GM12878 (cell line): ENCODE data around the gene NQO1. TPM values are rescaled to one million over a fixed set of nuclear protein-coding genes. Genes with fewer than 3 reads are reported as not detected.

Experiments used
- ATAC-seq: fragments of 200-7000 bp; cut with Tn5 transposase; 3 replicates; pipeline ENCODE4 v1.9.1; 2020; ENCODE audit warnings: mild to moderate bottlenecking, moderate library complexity
- BruUV-seq: library from RNA; stranded (reverse); fragments of 400-500 nt; replicated peaks from 2 replicates; lab custom pipeline; 2021; lab: Mats Ljungman, UMichigan
- CTCF ChIA-PET: fragments of 300-600 bp; sonication (Branson Sonifier 250); formaldehyde crosslinking; extraction: SDS; loops from one replicate; lab custom pipeline; 2021; ENCODE audit warnings: inconsistent platforms; lab: Yijun Ruan, JAX
- POLR2A ChIA-PET: fragments of 350-600 bp; formaldehyde crosslinking; extraction: SDS; loops from one replicate; lab custom pipeline; 2021; ENCODE audit warnings: inconsistent platforms; lab: Charles Lee
- RAD21 ChIA-PET: fragments of 300-600 bp; sonication (Branson Sonifier 250); formaldehyde crosslinking; loops from one replicate; lab custom pipeline; 2023; ENCODE audit warnings: antibody characterized with exemption; ENCODE audit not compliant: unreplicated experiment; lab: Charles Lee
- SMC1A ChIA-PET: fragments of 300-600 bp; sonication (Branson Sonifier 250); formaldehyde crosslinking; loops from one replicate; lab custom pipeline; 2023; ENCODE audit not compliant: unreplicated experiment, uncharacterized antibody; lab: Charles Lee
- DNase-seq: peaks from one replicate; pipeline ENCODE4 v3.0.0-alpha.2; 2011; ENCODE audit warnings: low read depth, low spot score
- FAIRE-seq: peaks from 3 replicates; lab custom pipeline; 2011; peaks lifted over from hg19 to GRCh38; lab: Jason Lieb, UNC
- H2AFZ ChIP-seq: 2 replicates; pipeline ENCODE4 v1.6.0; 2011; ENCODE audit warnings: low read depth, low read length, control low read depth; ENCODE audit not compliant: control insufficient read depth
- H3K27ac ChIP-seq: 2 replicates; pipeline ENCODE4 v1.5.1; 2011; ENCODE audit warnings: control low read depth; ENCODE audit not compliant: control insufficient read depth, insufficient read depth
- H3K27me3 ChIP-seq, 2 experiments: replicated peaks in 1 of 2; 2 replicates each; pipeline versions ENCODE4 v1.6.0 to v1.6.1; 2011; ENCODE audit warnings: low read length in 1 of 2; ENCODE audit not compliant: control insufficient read depth in 2 of 2, insufficient read depth in 2 of 2
- H3K36me3 ChIP-seq, 2 experiments: 2 replicates each; pipeline ENCODE4 v1.5.1; 2011; ENCODE audit warnings: low read length in 1 of 2; ENCODE audit not compliant: control insufficient read depth in 2 of 2, insufficient read depth in 2 of 2
- H3K4me1 ChIP-seq: 2 replicates; pipeline ENCODE4 v1.6.1; 2011; ENCODE audit warnings: mild to moderate bottlenecking, low read length, moderate library complexity, mixed read lengths; ENCODE audit not compliant: control insufficient read depth, insufficient read depth
- H3K4me2 ChIP-seq: 2 replicates; pipeline ENCODE4 v1.6.0; 2011; ENCODE audit warnings: control low read depth; ENCODE audit not compliant: control insufficient read depth, insufficient read depth
- H3K4me3 ChIP-seq: fragments of 200-600 bp; sonication (generic); 2 replicates; pipeline ENCODE4 v1.5.1; 2016
- H3K79me2 ChIP-seq: 2 replicates; pipeline ENCODE4 v1.6.0; 2011; ENCODE audit warnings: low read length; ENCODE audit not compliant: control insufficient read depth, insufficient read depth
- H3K9ac ChIP-seq: 2 replicates; pipeline ENCODE4 v1.8.0; 2011; ENCODE audit warnings: low read length, control low read depth, mixed read lengths; ENCODE audit not compliant: control insufficient read depth, insufficient read depth
- H3K9me3 ChIP-seq: replicated peaks from 3 replicates; pipeline ENCODE4 v1.5.1; 2011; ENCODE audit warnings: mild to moderate bottlenecking, low read length; ENCODE audit not compliant: control insufficient read depth, insufficient read depth
- H4K20me1 ChIP-seq: 2 replicates; pipeline ENCODE4 v1.6.0; 2011; ENCODE audit not compliant: control insufficient read depth, insufficient read depth
- ATF7 ChIP-seq: fragments of 450-650 bp; IDR thresholded peaks from 2 replicates; pipeline ENCODE4 v1.6.1; 2016; ENCODE audit warnings: low read depth, mild to moderate bottlenecking
- BACH1 ChIP-seq: fragments of 450-650 bp; IDR thresholded peaks from 2 replicates; pipeline ENCODE4 v1.6.1; 2017; ENCODE audit warnings: mild to moderate bottlenecking, borderline replicate concordance
- HDAC2 ChIP-seq: fragments of 200-600 bp; sonication (generic); IDR thresholded peaks from 2 replicates; pipeline ENCODE4 v1.6.1; 2017
- JUND ChIP-seq: IDR thresholded peaks from 2 replicates; pipeline ENCODE4 v1.6.1; 2012; ENCODE audit warnings: low read depth, mild to moderate bottlenecking, low read length, improper control_type of control experiment, moderate library complexity
- RUNX3 ChIP-seq: IDR thresholded peaks from 2 replicates; pipeline ENCODE4 v1.6.1; 2012; ENCODE audit warnings: low read length, inconsistent platforms
- SIN3A ChIP-seq: IDR thresholded peaks from 2 replicates; pipeline ENCODE4 v1.6.1; 2012; ENCODE audit warnings: low read depth, low read length, improper control_type of control experiment
- SP1 ChIP-seq: IDR thresholded peaks from one replicate; pipeline ENCODE4 v1.6.1; 2011; ENCODE audit warnings: low read depth, low read length
- SPI1 ChIP-seq: IDR thresholded peaks from 2 replicates; pipeline ENCODE4 v1.6.1; 2011; ENCODE audit warnings: low read depth, mild to moderate bottlenecking, low read length, moderate library complexity, borderline replicate concordance; ENCODE audit not compliant: insufficient read depth
- TCF7 ChIP-seq: IDR thresholded peaks from 2 replicates; pipeline ENCODE4 v1.6.1; 2014; ENCODE audit warnings: antibody characterized with exemption, borderline replicate concordance
- WRNIP1 ChIP-seq: IDR thresholded peaks from 2 replicates; pipeline ENCODE4 v1.6.1; 2011; ENCODE audit warnings: low read depth, low read length, improper control_type of control experiment, borderline replicate concordance
- ZNF207 ChIP-seq: fragments of 450-650 bp; IDR thresholded peaks from 2 replicates; pipeline ENCODE4 v1.6.1; 2014; ENCODE audit warnings: antibody characterized with exemption, mild to moderate bottlenecking, borderline replicate concordance
- ZNF622 ChIP-seq: fragments of 450-650 bp; IDR thresholded peaks from 2 replicates; pipeline ENCODE4 v1.6.1; 2017; ENCODE audit warnings: mild to moderate bottlenecking, inconsistent platforms
- ZSCAN29 ChIP-seq: fragments of 450-650 bp; IDR thresholded peaks from 2 replicates; pipeline ENCODE4 v1.6.1; 2017; ENCODE audit warnings: mild to moderate bottlenecking, moderate library complexity
- WGBS: methylation state at CpG from one replicate; pipeline ENCODE4 v1.1.6; 2016; ENCODE audit warnings: low lambda C conversion rate; ENCODE audit not compliant: insufficient replicate concordance, insufficient coverage; ENCODE audit errors: missing lambda C conversion rate; 5-methylcytosine and 5-hydroxymethylcytosine counted together
- in situ Hi-C: fragments of 300-500 bp; cut with MboI; formaldehyde crosslinking; loops from 9 replicates; pipeline ENCODE4 v1.14.3; 2018; ENCODE audit warnings: mixed read lengths
- intact Hi-C: fragments of 100-400 bp; cut with micrococcal nuclease; formaldehyde crosslinking; loops from one replicate; pipeline ENCODE4 v1.14.2; 2022; ENCODE audit not compliant: unreplicated experiment
- polyA plus RNA-seq, 11 experiments: library from polyadenylated mRNA; depleted of rRNA in 4 of 11; unstranded in 6 of 11; stranded (reverse) in 5 of 11; fragments of >200 nt; fragmentation: Nextera tagmentation in 4 of 11; fragmentation: Illumina TruSeq in 1 of 11; extraction: Ambion mirVana in 4 of 11; extraction: Trizol in 1 of 11; gene quantifications; 1 replicate in 1 of 11; 2 replicates in 10 of 11; pipeline versions ENCODE4 v1.2.1 to v1.2.3, GENCODE V29; 2011 to 2016; ENCODE audit warnings: inconsistent platforms in 2 of 11, missing spikeins in 2 of 11, low read depth in 1 of 11
- total RNA-seq, 4 experiments: library from RNA; depleted of rRNA in 3 of 4; stranded (reverse); fragments of >200 nt in 3 of 4; fragmentation: Illumina TruSeq in 1 of 4; extraction: Trizol in 1 of 4; gene quantifications; 2 replicates each; pipeline versions ENCODE4 v1.2.1 to v1.2.3, GENCODE V29; 2013 to 2021
- TF ChIP-seq, protein P1 (sequence below): fragments of 450-650 bp; formaldehyde crosslinking; IDR thresholded peaks from 2 replicates; pipeline ENCODE4 v1.4.0; 2020; ENCODE audit warnings: mild to moderate bottlenecking, moderate library complexity
- TF ChIP-seq, protein P2 (sequence below): fragments of 150-350 bp; IDR thresholded peaks from 2 replicates; pipeline ENCODE4 v1.6.1; 2014; ENCODE audit warnings: mild to moderate bottlenecking, low read depth, low read length
- TF ChIP-seq, protein P3 (sequence below): IDR thresholded peaks from 2 replicates; pipeline ENCODE4 v1.6.1; 2011; ENCODE audit warnings: mild to moderate bottlenecking, low read depth, low read length, moderate library complexity; ENCODE audit not compliant: insufficient replicate concordance

NQO1 gene
- total and polyA plus RNA-seq, 10 of the 15 experiments (the other 5 are each of a cell fraction or from before 2014, with no cell fraction given): 24.6 to 84.9 (median 34.6) TPM

DNA sequence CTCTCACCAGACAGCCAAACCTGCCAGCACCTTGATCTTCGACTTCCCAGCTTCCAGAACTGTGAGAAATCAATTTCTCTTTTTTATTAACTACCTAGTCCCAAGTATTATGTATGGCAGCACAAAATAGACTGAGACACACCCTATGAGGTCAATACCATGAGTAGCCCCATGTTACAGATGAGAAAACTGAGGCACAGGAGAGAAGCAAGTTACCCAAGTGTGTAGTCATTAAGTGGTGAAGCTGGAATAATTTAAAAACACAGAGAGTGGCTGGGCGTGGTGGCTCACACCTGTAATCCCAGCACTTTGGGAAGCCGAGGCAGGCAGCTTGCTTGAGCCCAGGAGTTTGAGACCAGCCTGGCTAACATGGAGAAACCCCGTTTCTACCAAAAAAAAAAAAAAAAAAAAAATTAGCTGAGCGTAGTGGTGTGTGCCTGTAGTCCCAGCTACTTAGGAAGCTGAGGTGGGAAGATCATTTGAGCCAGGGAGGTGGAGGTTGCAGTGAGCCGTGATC lies 4.9 kb downstream of the NQO1 start:
- RAD21 ChIA-PET: interaction anchor here (0.6 to 1.6 kb wide), 2 partner anchors 33 to 325 kb away, joined by 3 read pairs; partner anchors contain the start of gene NOB1
- in situ Hi-C loops (no loop called here), intact Hi-C loops (no loop called here)
- Histone ChIP-seq H3K9ac (no peak overlapping the region), H4K20me1 (no peaks in the 10 kb centered on the region), H3K79me2 (peaks cover 6% of the 10 kb centered on the region), H3K9me3 (no peaks in the 10 kb centered on the region; the same call in 2 of the 3 replicates), H3K4me3 (no peak overlapping the region), H2AFZ (no peak overlapping the region), H3K27me3 (no peaks in the 10 kb centered on the region), H3K4me1 (no peaks in the 10 kb centered on the region; the same call in none of the 2 replicates), H3K27ac (no peak overlapping the region), H3K4me2 (no peak overlapping the region), H3K36me3 (no peaks in the 10 kb centered on the region)
- CTCF ChIA-PET: interaction anchor here (1.7 to 8.2 kb wide), 3 partner anchors 11 to 33 kb away, joined by 4 to 68 read pairs (median 42); partner anchors contain the start of gene NOB1
- ATAC-seq: no peak
- no peak for FAIRE-seq
- WGBS: 100% methylated on average over 5 of the region's 6 CpGs
- SMC1A ChIA-PET: interaction anchor here (0.6 to 8.3 kb wide), 4 partner anchors 17 to 204 kb away, joined by 3 to 47 read pairs (median 4); partner anchors contain the start of gene NOB1
- BruUV-seq: no TSS peak
- DNase-seq: no peak
- POLR2A ChIA-PET: interaction anchor here (0.6 to 0.9 kb wide), 5 partner anchors 12 to 914 kb away, joined by 3 to 5 read pairs (median 4); partner anchors contain the start of genes NOB1 and WWP2
- TF ChIP-seq ZNF207: no peak
- no peak for TF ChIP-seq RUNX3
- no peak for TF ChIP-seq ATF7
- TF ChIP-seq, protein P1, sequence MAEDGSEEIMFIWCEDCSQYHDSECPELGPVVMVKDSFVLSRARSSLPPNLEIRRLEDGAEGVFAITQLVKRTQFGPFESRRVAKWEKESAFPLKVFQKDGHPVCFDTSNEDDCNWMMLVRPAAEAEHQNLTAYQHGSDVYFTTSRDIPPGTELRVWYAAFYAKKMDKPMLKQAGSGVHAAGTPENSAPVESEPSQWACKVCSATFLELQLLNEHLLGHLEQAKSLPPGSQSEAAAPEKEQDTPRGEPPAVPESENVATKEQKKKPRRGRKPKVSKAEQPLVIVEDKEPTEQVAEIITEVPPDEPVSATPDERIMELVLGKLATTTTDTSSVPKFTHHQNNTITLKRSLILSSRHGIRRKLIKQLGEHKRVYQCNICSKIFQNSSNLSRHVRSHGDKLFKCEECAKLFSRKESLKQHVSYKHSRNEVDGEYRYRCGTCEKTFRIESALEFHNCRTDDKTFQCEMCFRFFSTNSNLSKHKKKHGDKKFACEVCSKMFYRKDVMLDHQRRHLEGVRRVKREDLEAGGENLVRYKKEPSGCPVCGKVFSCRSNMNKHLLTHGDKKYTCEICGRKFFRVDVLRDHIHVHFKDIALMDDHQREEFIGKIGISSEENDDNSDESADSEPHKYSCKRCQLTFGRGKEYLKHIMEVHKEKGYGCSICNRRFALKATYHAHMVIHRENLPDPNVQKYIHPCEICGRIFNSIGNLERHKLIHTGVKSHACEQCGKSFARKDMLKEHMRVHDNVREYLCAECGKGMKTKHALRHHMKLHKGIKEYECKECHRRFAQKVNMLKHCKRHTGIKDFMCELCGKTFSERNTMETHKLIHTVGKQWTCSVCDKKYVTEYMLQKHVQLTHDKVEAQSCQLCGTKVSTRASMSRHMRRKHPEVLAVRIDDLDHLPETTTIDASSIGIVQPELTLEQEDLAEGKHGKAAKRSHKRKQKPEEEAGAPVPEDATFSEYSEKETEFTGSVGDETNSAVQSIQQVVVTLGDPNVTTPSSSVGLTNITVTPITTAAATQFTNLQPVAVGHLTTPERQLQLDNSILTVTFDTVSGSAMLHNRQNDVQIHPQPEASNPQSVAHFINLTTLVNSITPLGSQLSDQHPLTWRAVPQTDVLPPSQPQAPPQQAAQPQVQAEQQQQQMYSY (CRISPR knock-in tag): no peak
- TF ChIP-seq, protein P2, sequence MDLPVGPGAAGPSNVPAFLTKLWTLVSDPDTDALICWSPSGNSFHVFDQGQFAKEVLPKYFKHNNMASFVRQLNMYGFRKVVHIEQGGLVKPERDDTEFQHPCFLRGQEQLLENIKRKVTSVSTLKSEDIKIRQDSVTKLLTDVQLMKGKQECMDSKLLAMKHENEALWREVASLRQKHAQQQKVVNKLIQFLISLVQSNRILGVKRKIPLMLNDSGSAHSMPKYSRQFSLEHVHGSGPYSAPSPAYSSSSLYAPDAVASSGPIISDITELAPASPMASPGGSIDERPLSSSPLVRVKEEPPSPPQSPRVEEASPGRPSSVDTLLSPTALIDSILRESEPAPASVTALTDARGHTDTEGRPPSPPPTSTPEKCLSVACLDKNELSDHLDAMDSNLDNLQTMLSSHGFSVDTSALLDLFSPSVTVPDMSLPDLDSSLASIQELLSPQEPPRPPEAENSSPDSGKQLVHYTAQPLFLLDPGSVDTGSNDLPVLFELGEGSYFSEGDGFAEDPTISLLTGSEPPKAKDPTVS: no peak
- TF ChIP-seq SIN3A: no peak
- TF ChIP-seq BACH1: no peak
- TF ChIP-seq WRNIP1: no peak
- no peak for TF ChIP-seq TCF7
- no peak for TF ChIP-seq JUND
- TF ChIP-seq ZNF622: no peak
- no peak for TF ChIP-seq HDAC2
- TF ChIP-seq SP1: no peak
- no peak for TF ChIP-seq SPI1
- TF ChIP-seq, protein P3, sequence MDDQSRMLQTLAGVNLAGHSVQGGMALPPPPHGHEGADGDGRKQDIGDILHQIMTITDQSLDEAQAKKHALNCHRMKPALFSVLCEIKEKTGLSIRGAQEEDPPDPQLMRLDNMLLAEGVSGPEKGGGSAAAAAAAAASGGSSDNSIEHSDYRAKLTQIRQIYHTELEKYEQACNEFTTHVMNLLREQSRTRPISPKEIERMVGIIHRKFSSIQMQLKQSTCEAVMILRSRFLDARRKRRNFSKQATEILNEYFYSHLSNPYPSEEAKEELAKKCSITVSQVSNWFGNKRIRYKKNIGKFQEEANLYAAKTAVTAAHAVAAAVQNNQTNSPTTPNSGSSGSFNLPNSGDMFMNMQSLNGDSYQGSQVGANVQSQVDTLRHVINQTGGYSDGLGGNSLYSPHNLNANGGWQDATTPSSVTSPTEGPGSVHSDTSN: no peak
- no peak for TF ChIP-seq ZSCAN29
